Measurements from ENCODE around the gene CEBPA. TPM values are rescaled to one million over a fixed set of nuclear protein-coding genes. Genes with fewer than 3 reads are reported as not detected.
A peak's percentile ranks its signal among the peaks of the same experiment; 100 is the strongest.

CEBPA gene
- total and polyA plus RNA-seq, 7 donors, result 2.9 to 64.3 (median 16.1) TPM

DNA sequence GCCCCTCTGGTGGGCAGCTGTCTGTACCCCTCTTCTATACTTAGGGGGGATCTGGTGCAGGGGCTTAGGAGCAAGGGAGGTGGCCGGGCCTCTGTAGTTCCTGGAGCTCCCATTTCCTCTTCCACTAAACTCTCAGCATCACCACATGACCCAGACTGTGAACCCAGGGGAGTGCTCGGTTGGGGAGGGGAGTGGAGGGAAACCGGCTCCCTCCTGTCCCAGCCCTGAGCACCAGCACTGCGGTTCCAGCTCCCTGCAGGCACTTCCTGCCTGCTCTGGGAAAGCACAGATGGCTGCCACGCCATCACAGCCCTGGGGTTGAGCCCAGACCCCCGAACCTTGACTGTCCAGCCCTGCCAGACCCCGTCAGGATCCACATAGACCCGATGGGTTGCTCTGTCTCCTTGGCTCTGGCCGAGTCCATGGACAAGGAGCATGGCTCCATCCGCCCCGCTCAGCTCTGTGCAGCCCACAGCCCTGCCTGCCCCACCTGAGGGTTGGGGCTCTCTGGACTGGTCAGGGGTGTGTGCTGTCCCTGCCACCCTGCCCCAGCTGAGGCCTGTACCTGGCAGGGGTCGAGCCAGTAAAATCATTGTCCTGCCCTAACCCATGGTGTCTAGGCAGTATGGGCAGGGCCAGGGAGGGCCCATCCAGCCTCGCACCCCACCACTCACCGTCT lies 40.7 kb downstream of the CEBPA start:
- Histone ChIP-seq H3K27ac (peak overlapping the region in 1 of 4 donors; percentile 20), H3K4me3 (no peak overlapping the region), H3K27me3 (no peaks in the 10 kb centered on the region), H3K9me3 (no peaks in the 10 kb centered on the region), H3K36me3 (no peaks in the 10 kb centered on the region), H3K4me1 (no peaks in the 10 kb centered on the region)
- intact Hi-C loops (cut with DNase I), result no loop called here
- TF ChIP-seq POLR2A (IDR thresholded peaks at IDR 0.05) (no peak), EP300 (IDR thresholded peaks at IDR 0.05) (no peak), POLR2AphosphoS5 (IDR thresholded peaks at IDR 0.05) (no peak)
- TF ChIP-seq, protein P1, sequence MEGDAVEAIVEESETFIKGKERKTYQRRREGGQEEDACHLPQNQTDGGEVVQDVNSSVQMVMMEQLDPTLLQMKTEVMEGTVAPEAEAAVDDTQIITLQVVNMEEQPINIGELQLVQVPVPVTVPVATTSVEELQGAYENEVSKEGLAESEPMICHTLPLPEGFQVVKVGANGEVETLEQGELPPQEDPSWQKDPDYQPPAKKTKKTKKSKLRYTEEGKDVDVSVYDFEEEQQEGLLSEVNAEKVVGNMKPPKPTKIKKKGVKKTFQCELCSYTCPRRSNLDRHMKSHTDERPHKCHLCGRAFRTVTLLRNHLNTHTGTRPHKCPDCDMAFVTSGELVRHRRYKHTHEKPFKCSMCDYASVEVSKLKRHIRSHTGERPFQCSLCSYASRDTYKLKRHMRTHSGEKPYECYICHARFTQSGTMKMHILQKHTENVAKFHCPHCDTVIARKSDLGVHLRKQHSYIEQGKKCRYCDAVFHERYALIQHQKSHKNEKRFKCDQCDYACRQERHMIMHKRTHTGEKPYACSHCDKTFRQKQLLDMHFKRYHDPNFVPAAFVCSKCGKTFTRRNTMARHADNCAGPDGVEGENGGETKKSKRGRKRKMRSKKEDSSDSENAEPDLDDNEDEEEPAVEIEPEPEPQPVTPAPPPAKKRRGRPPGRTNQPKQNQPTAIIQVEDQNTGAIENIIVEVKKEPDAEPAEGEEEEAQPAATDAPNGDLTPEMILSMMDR (IDR thresholded peaks at IDR 0.05), result no peak
- WGBS, 2 donors, result 62 to 76% methylated on average over 14 of the region's 14 CpGs
- no peak for DNase-seq

DNA sequence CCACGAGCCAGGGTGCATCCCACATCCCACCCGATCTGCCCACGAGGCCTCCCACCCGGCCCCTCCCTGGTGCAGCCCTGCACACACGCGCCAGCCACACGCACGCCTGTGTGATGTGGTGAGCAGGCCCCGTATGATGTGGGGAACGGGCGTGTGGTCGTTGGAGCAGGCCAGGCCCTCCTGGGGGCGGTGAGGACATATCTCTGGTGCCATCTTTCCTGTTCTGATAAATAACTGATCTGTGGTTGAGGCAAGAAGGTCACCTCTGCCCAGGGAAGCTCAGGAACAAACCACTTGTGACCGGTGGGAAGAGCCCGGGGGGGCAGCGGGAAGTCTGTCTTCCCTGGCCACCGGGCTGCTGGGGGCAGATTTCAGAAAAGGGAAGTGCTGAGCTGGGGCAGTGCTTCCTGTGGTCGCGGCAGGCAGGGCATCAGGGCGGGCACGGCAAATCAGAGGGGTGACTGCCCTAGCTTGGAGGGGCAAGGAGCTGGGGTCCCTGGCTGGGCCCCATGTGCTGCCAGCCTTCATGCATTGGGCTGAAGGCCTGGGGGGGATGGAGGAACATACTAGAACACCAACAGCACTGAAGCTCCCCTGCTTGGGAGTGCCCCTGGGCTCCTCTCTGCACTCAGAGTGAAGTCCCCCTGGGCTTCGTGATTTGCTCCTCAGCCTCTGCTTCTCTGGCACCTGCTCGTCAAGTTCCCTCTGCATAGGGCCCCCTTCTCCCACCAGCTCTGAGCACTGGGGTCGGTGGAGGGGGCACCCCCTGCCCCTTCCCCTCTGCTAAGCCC lies 41.5 kb downstream of the CEBPA start:
- WGBS, 2 donors, result 43 to 77% methylated on average over 24 of the region's 24 CpGs
- Histone ChIP-seq H3K4me3 (no peak overlapping the region), H3K27ac (peak overlapping the region in 1 of 4 donors; percentile 20), H3K27me3 (no peaks in the 10 kb centered on the region), H3K36me3 (no peaks in the 10 kb centered on the region), H3K4me1 (no peaks in the 10 kb centered on the region), H3K9me3 (no peaks in the 10 kb centered on the region)
- no peak for TF ChIP-seq EP300 (IDR thresholded peaks at IDR 0.05)
- no peak for TF ChIP-seq POLR2AphosphoS5 (IDR thresholded peaks at IDR 0.05)
- TF ChIP-seq, protein P1 (IDR thresholded peaks at IDR 0.05), result no peak
- no peak for TF ChIP-seq POLR2A (IDR thresholded peaks at IDR 0.05)
- DNase-seq, result no peak
- intact Hi-C loops (cut with DNase I), result no loop called here

DNA sequence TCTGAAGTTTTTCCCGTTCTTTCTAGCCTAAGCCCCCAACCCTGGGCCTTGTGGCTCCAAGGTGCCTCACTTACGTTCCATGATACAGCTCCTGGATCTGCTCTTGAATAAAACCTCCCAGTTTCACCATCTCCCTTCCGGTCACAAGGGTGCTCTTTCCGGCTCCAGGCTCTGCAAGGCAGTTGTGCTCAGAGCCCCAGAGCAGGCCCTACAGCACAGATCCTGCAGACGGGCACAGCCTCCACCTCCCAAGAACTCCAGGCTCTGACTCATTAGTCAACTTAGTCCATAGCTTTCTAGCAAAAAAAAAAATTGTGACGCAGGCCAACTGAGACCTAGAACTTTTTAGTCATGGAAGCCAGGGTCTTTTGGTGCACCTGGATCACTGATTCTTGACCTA lies 42.8 kb downstream of the CEBPA start:
- WGBS, 2 donors, result 86 to 87% methylated on average over 6 of the region's 6 CpGs

DNA sequence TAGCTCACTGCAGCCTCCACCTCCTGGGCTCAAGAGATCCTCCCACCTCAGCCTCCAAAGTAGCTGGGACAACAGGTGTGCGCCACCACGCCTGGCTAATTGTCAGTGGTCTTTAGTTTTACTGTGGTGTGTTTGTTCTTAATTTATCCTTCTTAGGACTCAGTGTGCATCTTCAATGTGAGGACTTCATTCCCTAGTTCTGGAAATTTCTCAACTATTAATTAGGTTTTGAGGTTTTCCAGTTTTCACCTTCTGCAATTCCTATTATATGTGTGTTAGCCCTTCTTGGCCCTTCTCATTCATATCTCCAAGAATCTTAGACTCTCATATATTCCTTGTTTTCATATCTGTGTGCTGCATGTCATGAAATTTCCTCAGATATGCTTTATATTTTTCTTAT lies 44.5 kb downstream of the CEBPA start:
- no peaks in the 10 kb centered on the region for H3K36me3 ChIP-seq
- 98 to 99% methylated on average over 2 of the region's 2 CpGs for WGBS, 2 donors
- H3K4me1 ChIP-seq, result no peaks in the 10 kb centered on the region
- DNase-seq, result no peak
- intact Hi-C loops (cut with DNase I), result no loop called here
- H3K27me3 ChIP-seq, result peaks cover 0 to 12% (median 5%) of the 10 kb centered on the region in 3 donors
- no peak overlapping the region for H3K4me3 ChIP-seq
- TF ChIP-seq POLR2AphosphoS5 (IDR thresholded peaks at IDR 0.05), result no peak
- no peak for TF ChIP-seq POLR2A (IDR thresholded peaks at IDR 0.05)
- TF ChIP-seq, protein P1 (IDR thresholded peaks at IDR 0.05), result no peak
- TF ChIP-seq EP300 (IDR thresholded peaks at IDR 0.05), result no peak
- no peak overlapping the region for H3K27ac ChIP-seq
- H3K9me3 ChIP-seq, result no peaks in the 10 kb centered on the region

More for the DNA sequence above, 42.8 kb downstream of the CEBPA start:
- intact Hi-C loops (cut with DNase I), result no loop called here
- no peak for DNase-seq
- TF ChIP-seq POLR2AphosphoS5 (IDR thresholded peaks at IDR 0.05) (no peak), POLR2A (IDR thresholded peaks at IDR 0.05) (no peak), EP300 (IDR thresholded peaks at IDR 0.05) (no peak)
- TF ChIP-seq, protein P1 (IDR thresholded peaks at IDR 0.05), result no peak
- H3K27ac ChIP-seq, result no peak overlapping the region
- H3K4me3 ChIP-seq, result no peak overlapping the region
- H3K4me1 ChIP-seq, result no peaks in the 10 kb centered on the region
- H3K27me3 ChIP-seq, result no peaks in the 10 kb centered on the region
- no peaks in the 10 kb centered on the region for H3K9me3 ChIP-seq
- no peaks in the 10 kb centered on the region for H3K36me3 ChIP-seq
